ENCODE data around the gene CHST1. TPM values are rescaled to one million over a fixed set of nuclear protein-coding genes. Genes with fewer than 3 reads are reported as not detected.

CHST1 gene
- total and polyA plus RNA-seq, 9 donors, result 3.4 to 12.9 (median 7.6) TPM

DNA sequence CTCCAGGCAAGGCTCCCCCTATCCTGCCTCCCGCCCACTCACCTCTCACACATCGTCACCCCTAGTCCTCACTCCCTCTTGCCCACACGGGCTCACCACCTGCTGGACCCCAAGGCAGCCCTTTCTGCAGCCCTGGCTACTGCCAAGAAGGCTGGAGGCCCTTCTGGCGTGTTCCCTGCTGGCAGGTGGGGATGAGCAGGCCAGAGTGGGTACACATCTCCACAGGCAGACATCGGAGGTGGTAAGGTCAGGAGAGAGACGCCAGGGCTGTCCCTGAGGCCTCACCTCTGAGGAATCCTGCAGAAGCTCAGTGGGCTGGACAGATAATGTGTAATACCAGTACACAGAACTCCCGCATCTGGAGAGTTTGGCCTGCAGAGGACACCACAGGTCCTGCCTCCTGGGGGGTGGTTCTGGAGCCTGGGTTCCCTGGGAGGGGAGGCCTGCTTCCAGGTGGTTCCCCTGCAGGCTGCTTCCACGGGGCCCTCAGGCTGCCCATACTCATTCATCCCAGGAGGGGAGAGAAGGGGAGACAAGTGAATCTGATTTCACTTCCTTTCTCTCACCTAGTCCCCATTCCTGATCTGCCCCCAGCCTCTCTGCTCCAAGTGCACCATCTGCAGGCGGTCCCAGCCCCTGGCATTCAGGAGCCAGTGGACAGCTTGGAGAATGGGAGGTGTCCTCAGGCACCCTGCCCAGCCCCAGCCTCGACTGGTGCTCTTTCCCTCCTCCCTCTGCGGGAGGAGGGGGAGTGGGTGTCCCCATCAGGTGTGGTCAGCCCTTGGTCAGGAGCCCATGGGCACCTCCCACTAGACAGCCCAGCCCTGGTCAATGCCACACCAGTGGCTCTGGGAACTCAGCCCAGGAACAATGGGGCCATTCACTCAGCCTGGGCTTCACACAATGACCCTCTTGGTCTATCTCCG lies 6.1 kb upstream of the CHST1 start:
- peak in 1 of 5 donors; percentile 15 for DNase-seq

DNA sequence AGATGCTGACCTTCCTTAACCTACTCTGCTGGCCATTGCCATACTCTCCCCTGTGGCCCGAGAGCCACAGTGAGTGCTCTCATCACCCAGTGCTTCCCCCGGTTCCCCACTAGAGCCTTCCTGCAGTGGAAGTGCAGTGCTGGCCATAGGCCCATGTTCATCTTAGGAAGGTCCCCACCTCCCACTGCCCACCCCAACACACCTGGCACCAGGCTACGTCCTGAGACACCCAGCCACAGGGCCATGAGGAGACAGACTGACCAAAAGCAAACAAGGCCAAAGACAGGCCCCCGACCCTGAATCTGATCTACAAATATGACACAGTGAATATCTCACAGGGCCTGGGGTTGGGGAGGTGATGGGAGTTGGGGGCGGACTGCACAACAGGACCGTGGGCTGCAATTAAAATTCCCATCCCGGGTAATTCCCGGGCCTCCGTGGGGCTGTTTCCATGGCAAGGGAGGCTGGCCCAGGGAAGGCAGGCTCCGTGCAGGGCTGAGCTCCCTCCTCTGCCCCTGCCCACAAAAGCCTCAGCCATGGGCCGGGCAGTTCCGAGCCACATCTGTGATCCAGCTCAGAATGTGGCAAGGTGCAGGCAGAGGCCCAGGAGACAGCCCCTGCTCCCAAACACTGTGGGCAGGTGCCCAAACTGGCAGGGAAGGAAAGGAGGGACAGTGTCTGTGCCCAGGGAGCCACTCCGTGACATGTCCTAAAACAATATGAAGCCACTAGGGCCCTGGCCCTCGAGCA lies 5.1 kb upstream of the CHST1 start:
- WGBS, 3 donors, result 73 to 77% (median 74%) methylated on average over 14 of the region's 14 CpGs
- DNase-seq, result peak in 1 of 5 donors; percentile 9

More for the DNA sequence above, 6.1 kb upstream of the CHST1 start:
- Histone ChIP-seq H3K4me3 (no peak overlapping the region), H3K36me3 (no peaks in the 10 kb centered on the region), H3K27ac (no peak overlapping the region), H3K27me3 (no peaks in the 10 kb centered on the region), H3K4me1 (ENCODE audit: insufficient read depth) (no peaks in the 10 kb centered on the region), H3K9me3 (no peaks in the 10 kb centered on the region)
- TF ChIP-seq, protein P1, sequence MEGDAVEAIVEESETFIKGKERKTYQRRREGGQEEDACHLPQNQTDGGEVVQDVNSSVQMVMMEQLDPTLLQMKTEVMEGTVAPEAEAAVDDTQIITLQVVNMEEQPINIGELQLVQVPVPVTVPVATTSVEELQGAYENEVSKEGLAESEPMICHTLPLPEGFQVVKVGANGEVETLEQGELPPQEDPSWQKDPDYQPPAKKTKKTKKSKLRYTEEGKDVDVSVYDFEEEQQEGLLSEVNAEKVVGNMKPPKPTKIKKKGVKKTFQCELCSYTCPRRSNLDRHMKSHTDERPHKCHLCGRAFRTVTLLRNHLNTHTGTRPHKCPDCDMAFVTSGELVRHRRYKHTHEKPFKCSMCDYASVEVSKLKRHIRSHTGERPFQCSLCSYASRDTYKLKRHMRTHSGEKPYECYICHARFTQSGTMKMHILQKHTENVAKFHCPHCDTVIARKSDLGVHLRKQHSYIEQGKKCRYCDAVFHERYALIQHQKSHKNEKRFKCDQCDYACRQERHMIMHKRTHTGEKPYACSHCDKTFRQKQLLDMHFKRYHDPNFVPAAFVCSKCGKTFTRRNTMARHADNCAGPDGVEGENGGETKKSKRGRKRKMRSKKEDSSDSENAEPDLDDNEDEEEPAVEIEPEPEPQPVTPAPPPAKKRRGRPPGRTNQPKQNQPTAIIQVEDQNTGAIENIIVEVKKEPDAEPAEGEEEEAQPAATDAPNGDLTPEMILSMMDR (IDR thresholded peaks at IDR 0.05), result no peak
- no peak for TF ChIP-seq EP300 (IDR thresholded peaks at IDR 0.05)
- TF ChIP-seq POLR2A (IDR thresholded peaks at IDR 0.05), result no peak
- 82 to 84% (median 83%) methylated on average over 12 of the region's 12 CpGs for WGBS, 3 donors
- intact Hi-C loops (cut with DNase I), result no loop called here

DNA sequence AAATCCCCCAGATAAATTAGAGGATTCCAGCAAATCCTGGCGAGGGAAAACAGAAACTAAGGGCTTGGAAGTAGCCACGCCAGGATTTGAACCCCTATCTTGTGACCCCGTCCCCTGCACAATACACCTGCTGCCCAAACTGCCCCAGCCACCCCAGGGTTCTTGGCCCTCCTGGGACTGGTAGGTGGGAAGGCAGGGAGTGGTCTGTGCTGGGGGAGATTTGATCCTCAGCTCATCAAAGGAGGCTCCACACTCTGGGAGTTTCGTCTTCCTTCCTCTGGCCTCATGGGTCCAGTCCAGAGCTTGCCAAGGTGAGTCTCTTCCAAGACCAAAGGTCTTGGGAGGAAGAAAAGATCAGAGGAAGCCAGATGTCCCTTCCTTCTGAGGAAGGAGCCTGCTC lies 4.5 kb upstream of the CHST1 start:
- intact Hi-C loops (cut with DNase I), result loop anchor here in 3 of 4 donors (5.0 to 10.0 kb wide), 3 partner anchors 57 to 242 kb away; no protein-coding TSS in a partner anchor
- Histone ChIP-seq H3K4me3 (no peak overlapping the region), H3K9me3 (no peaks in the 10 kb centered on the region), H3K27me3 (no peaks in the 10 kb centered on the region), H3K36me3 (no peaks in the 10 kb centered on the region), H3K4me1 (ENCODE audit: insufficient read depth) (no peaks in the 10 kb centered on the region), H3K27ac (no peak overlapping the region)
- TF ChIP-seq POLR2A (IDR thresholded peaks at IDR 0.05) (no peak), EP300 (IDR thresholded peaks at IDR 0.05) (no peak)
- TF ChIP-seq, protein P1 (IDR thresholded peaks at IDR 0.05), result no peak
- DNase-seq, result peak in 1 of 5 donors; percentile 6
- WGBS, 3 donors, result 81 to 92% (median 87%) methylated on average over 4 of the region's 4 CpGs

More for the DNA sequence above, 5.1 kb upstream of the CHST1 start:
- Histone ChIP-seq H3K4me1 (ENCODE audit: insufficient read depth) (no peaks in the 10 kb centered on the region), H3K9me3 (no peaks in the 10 kb centered on the region), H3K27me3 (no peaks in the 10 kb centered on the region), H3K36me3 (no peaks in the 10 kb centered on the region), H3K4me3 (no peak overlapping the region), H3K27ac (no peak overlapping the region)
- TF ChIP-seq POLR2A (IDR thresholded peaks at IDR 0.05) (no peak), EP300 (IDR thresholded peaks at IDR 0.05) (no peak)
- TF ChIP-seq, protein P1 (IDR thresholded peaks at IDR 0.05), result no peak
- intact Hi-C loops (cut with DNase I), result no loop called here

DNA sequence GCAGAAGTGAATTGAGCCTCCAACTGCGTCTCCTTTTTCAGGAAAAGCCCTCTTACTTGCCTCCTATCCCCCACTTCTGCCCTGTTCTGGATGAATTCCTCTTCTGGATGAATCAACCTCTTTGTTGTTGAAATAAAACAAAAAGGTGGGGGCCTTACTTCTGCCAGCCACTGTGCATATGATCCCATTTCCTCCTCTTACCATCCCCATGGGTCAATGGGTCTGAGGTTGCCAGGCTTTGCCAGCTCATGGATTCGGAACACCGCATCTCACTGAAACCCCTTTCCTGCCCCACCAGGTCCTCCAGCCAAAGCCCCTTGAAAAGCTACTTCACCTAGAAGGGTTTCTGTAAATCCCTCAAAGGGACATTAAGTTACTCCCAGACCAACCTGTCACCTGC lies 3.7 kb upstream of the CHST1 start:
- intact Hi-C loops (cut with DNase I), result loop anchor here in 3 of 4 donors (5.0 to 10.0 kb wide), 3 partner anchors 58 to 243 kb away; no protein-coding TSS in a partner anchor
- Histone ChIP-seq H3K36me3 (no peaks in the 10 kb centered on the region), H3K4me1 (ENCODE audit: insufficient read depth) (no peaks in the 10 kb centered on the region), H3K27ac (no peak overlapping the region), H3K9me3 (no peaks in the 10 kb centered on the region), H3K4me3 (no peak overlapping the region), H3K27me3 (no peaks in the 10 kb centered on the region)
- TF ChIP-seq POLR2A (IDR thresholded peaks at IDR 0.05) (no peak), EP300 (IDR thresholded peaks at IDR 0.05) (no peak)
- TF ChIP-seq, protein P1 (IDR thresholded peaks at IDR 0.05), result no peak
- peak in 1 of 5 donors; percentile 9 for DNase-seq
- 95 to 97% (median 96%) methylated on average over 3 of the region's 3 CpGs for WGBS, 3 donors

Measured in ovary (tissue), 9 donors.